Neural progenitor cell (in vitro differentiated cells): ENCODE data around the gene PERP. TPM values are rescaled to one million over a fixed set of nuclear protein-coding genes. Genes with fewer than 3 reads are reported as not detected.
"Not testable (repeated sequence)": the region's sequence is repeated elsewhere in the genome, so short reads cannot be mapped to it uniquely, and the experiment has no call there.

Source experiments
- DNase-seq: peaks from one replicate; pipeline ENCODE4 v3.0.0-alpha.2; 2016; ENCODE audit warnings: low spot score
- H2AFZ ChIP-seq: fragments of 200-600 bp; sonication (generic); replicated peaks from 2 replicates; pipeline ENCODE4 v1.6.1; 2016; ENCODE audit warnings: antibody characterized with exemption
- H3F3A ChIP-seq: fragments of 200-600 bp; sonication (generic); 2 replicates; pipeline ENCODE4 v1.6.1; 2016; ENCODE audit warnings: antibody characterized with exemption, low read depth
- H3K27ac ChIP-seq: fragments of 200-600 bp; sonication (generic); 2 replicates; pipeline ENCODE4 v1.5.1; 2016; ENCODE audit warnings: mild to moderate bottlenecking
- H3K27me3 ChIP-seq: fragments of 200-600 bp; sonication (generic); 2 replicates; pipeline ENCODE4 v1.6.1; 2016; ENCODE audit warnings: mild to moderate bottlenecking, moderate library complexity
- H3K36me3 ChIP-seq: fragments of 200-600 bp; sonication (generic); 2 replicates; pipeline ENCODE4 v1.5.1; 2016
- H3K4me1 ChIP-seq: fragments of 200-600 bp; sonication (generic); 2 replicates; pipeline ENCODE4 v1.6.1; 2016; ENCODE audit warnings: mixed run types
- H3K4me2 ChIP-seq: fragments of 200-600 bp; sonication (generic); 2 replicates; pipeline ENCODE4 v1.6.1; 2016
- H3K4me3 ChIP-seq: fragments of 200-600 bp; sonication (generic); 2 replicates; pipeline ENCODE4 v1.5.1; 2016
- H3K79me2 ChIP-seq: fragments of 200-600 bp; sonication (generic); 2 replicates; pipeline ENCODE4 v1.6.1; 2016; ENCODE audit warnings: low read depth
- H3K9ac ChIP-seq: fragments of 200-600 bp; sonication (generic); 2 replicates; pipeline ENCODE4 v1.6.1; 2016
- H3K9me3 ChIP-seq: fragments of 200-600 bp; sonication (generic); 2 replicates; pipeline ENCODE4 v1.5.1; 2016; ENCODE audit warnings: low read depth
- H4K20me1 ChIP-seq: fragments of 200-600 bp; sonication (generic); 2 replicates; pipeline ENCODE4 v1.6.1; 2016; ENCODE audit warnings: low read depth
- H3K27ac Mint-ChIP-seq: 3 replicates; pipeline ENCODE4 v1.8.0; 2021; ENCODE audit warnings: mixed read lengths
- H3K27me3 Mint-ChIP-seq: 2 replicates; pipeline ENCODE4 v1.8.0; 2022; ENCODE audit warnings: low read depth, mild to moderate bottlenecking, inconsistent platforms, moderate library complexity, mixed read lengths; ENCODE audit not compliant: insufficient read depth
- H3K36me3 Mint-ChIP-seq: 3 replicates; pipeline ENCODE4 v1.8.0; 2021; ENCODE audit warnings: mixed read lengths
- H3K4me1 Mint-ChIP-seq: 3 replicates; pipeline ENCODE4 v1.8.0; 2021; ENCODE audit warnings: mixed read lengths
- H3K4me3 Mint-ChIP-seq: 3 replicates; pipeline ENCODE4 v1.8.0; 2021; ENCODE audit warnings: mild to moderate bottlenecking, moderate library complexity, mixed read lengths
- H3K9me3 Mint-ChIP-seq: 3 replicates; pipeline ENCODE4 v1.8.0; 2020; ENCODE audit warnings: mixed read lengths
- CTCF ChIP-seq: fragments of 200-600 bp; sonication (generic); IDR thresholded peaks from 2 replicates; pipeline ENCODE4 v1.5.1; 2017; ENCODE audit warnings: antibody characterized with exemption, mild to moderate bottlenecking
- EZH2 ChIP-seq: fragments of 200-600 bp; sonication (generic); IDR thresholded peaks from 2 replicates; pipeline ENCODE4 v1.6.1; 2017; ENCODE audit warnings: antibody characterized with exemption, mild to moderate bottlenecking, moderate library complexity
- EZH2phosphoT487 ChIP-seq: fragments of 200-600 bp; sonication (generic); IDR thresholded peaks from 2 replicates; pipeline ENCODE4 v1.6.1; 2017; ENCODE audit warnings: antibody characterized with exemption
- total RNA-seq: library from RNA; depleted of rRNA; stranded (reverse); fragments of >200 nt; gene quantifications from 2 replicates; pipeline ENCODE4 v1.2.3, GENCODE V29; 2015; ENCODE audit warnings: low replicate concordance

Gene PERP
- total RNA-seq, 1 donor from 2014 or later = 35.4 TPM

GRCh38 chr6:138124096-138124495 lies 16.9 kb upstream of the PERP start:
- no peaks in the 10 kb centered on the region for H3K36me3 Mint-ChIP-seq
- peaks cover 2% of the 10 kb centered on the region for H3K9me3 Mint-ChIP-seq
- H3K9me3 ChIP-seq = no peaks in the 10 kb centered on the region
- H3K36me3 ChIP-seq = no peaks in the 10 kb centered on the region
- no peak overlapping the region for H3K4me3 ChIP-seq
- no peak overlapping the region for H3K4me3 Mint-ChIP-seq
- no peak overlapping the region for H3K27ac ChIP-seq
- no peaks in the 10 kb centered on the region for H3K27me3 ChIP-seq
- H3K4me1 Mint-ChIP-seq = no peaks in the 10 kb centered on the region
- H2AFZ ChIP-seq = no peak overlapping the region
- DNase-seq = no peak
- no peak overlapping the region for H3K4me2 ChIP-seq
- H3K27me3 Mint-ChIP-seq = peaks cover 2% of the 10 kb centered on the region
- no peak overlapping the region for H3K27ac Mint-ChIP-seq
- no peaks in the 10 kb centered on the region for H3K4me1 ChIP-seq
- H3K9ac ChIP-seq = no peak overlapping the region
- TF ChIP-seq EZH2 (no peak), CTCF (no peak)
- no peaks in the 10 kb centered on the region for H3F3A ChIP-seq
- H4K20me1 ChIP-seq = no peaks in the 10 kb centered on the region
- no peaks in the 10 kb centered on the region for H3K79me2 ChIP-seq

- Histone ChIP-seq H3F3A (no peaks in the 10 kb centered on the region), H3K27me3 (no peaks in the 10 kb centered on the region), H3K4me3 (no peak overlapping the region), H3K9me3 (no peaks in the 10 kb centered on the region), H3K36me3 (no peaks in the 10 kb centered on the region), H3K79me2 (no peaks in the 10 kb centered on the region), H3K27ac (no peak overlapping the region), H4K20me1 (no peaks in the 10 kb centered on the region), H3K9ac (no peak overlapping the region), H3K4me1 (no peaks in the 10 kb centered on the region), H2AFZ (no peak overlapping the region), H3K4me2 (no peak overlapping the region)
- DNase-seq = no peak
- Mint-ChIP-seq H3K27me3 (no peaks in the 10 kb centered on the region), H3K9me3 (no peaks in the 10 kb centered on the region), H3K36me3 (no peaks in the 10 kb centered on the region), H3K4me1 (peaks cover 6% of the 10 kb centered on the region), H3K27ac (no peak overlapping the region), H3K4me3 (no peak overlapping the region)
- TF ChIP-seq CTCF (no peak), EZH2 (no peak), EZH2phosphoT487 (no peak)
These were observed 12.8 kb upstream of the PERP start for GRCh38 chr6:138119976-138120375.

GRCh38 chr6:138119229-138119628 lies 12.0 kb upstream of the PERP start:
- H3K27me3 Mint-ChIP-seq, H3K4me2 ChIP-seq, H3K4me3 ChIP-seq, H3K4me1 ChIP-seq, H3K36me3 Mint-ChIP-seq, H3K4me3 Mint-ChIP-seq, H3K9me3 Mint-ChIP-seq, H3K27ac ChIP-seq, H3K36me3 ChIP-seq, H3K9me3 ChIP-seq, H3F3A ChIP-seq, H2AFZ ChIP-seq, H3K27ac Mint-ChIP-seq, H3K79me2 ChIP-seq, H4K20me1 ChIP-seq, H3K4me1 Mint-ChIP-seq, H3K27me3 ChIP-seq, DNase-seq, H3K9ac ChIP-seq: not testable (repeated sequence)

GRCh38 chr6:138117376-138117914 lies 10.2 kb upstream of the PERP start:
- H3K27me3 ChIP-seq = no peaks in the 10 kb centered on the region
- H3K4me2 ChIP-seq = no peak overlapping the region
- no peaks in the 10 kb centered on the region for H3K9me3 ChIP-seq
- no peaks in the 10 kb centered on the region for H3K9me3 Mint-ChIP-seq
- H3K36me3 ChIP-seq = no peaks in the 10 kb centered on the region
- no peak overlapping the region for H3K4me3 ChIP-seq
- H3K27ac Mint-ChIP-seq = no peak overlapping the region
- no peak overlapping the region for H3K4me3 Mint-ChIP-seq
- peaks cover 6% of the 10 kb centered on the region for H3K4me1 Mint-ChIP-seq
- no peaks in the 10 kb centered on the region for H3K4me1 ChIP-seq
- no peak for DNase-seq
- no peak overlapping the region for H2AFZ ChIP-seq
- H3K36me3 Mint-ChIP-seq = no peaks in the 10 kb centered on the region
- H4K20me1 ChIP-seq = no peaks in the 10 kb centered on the region
- TF ChIP-seq EZH2phosphoT487 (no peak), EZH2 (no peak), CTCF (no peak)
- no peaks in the 10 kb centered on the region for H3F3A ChIP-seq
- H3K79me2 ChIP-seq = no peaks in the 10 kb centered on the region
- H3K27ac ChIP-seq = no peak overlapping the region
- no peak overlapping the region for H3K9ac ChIP-seq
- no peaks in the 10 kb centered on the region for H3K27me3 Mint-ChIP-seq
